ENCODE data around the gene TOP1.

DNA sequence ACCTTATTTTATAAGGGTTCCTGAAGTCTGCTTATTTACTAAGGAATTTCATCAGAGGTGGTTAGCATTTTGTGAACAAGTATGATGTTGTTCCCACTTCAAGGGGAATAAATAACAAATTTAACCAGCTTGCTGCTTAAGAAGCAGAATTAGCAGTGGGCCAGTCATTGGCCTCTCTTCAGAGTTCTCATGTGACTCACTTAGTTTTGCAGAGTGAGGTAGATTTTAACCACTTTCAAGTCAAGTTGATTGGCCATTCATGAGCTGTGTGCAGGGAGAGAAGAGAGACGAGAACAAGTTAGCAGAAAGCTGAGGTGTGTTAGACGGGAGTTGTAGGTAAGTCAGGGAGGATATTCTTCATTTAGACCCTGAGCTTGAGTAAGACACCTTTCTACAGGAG is 18.1 kb downstream of the TOP1 start:
- TF ChIP-seq, protein P1, sequence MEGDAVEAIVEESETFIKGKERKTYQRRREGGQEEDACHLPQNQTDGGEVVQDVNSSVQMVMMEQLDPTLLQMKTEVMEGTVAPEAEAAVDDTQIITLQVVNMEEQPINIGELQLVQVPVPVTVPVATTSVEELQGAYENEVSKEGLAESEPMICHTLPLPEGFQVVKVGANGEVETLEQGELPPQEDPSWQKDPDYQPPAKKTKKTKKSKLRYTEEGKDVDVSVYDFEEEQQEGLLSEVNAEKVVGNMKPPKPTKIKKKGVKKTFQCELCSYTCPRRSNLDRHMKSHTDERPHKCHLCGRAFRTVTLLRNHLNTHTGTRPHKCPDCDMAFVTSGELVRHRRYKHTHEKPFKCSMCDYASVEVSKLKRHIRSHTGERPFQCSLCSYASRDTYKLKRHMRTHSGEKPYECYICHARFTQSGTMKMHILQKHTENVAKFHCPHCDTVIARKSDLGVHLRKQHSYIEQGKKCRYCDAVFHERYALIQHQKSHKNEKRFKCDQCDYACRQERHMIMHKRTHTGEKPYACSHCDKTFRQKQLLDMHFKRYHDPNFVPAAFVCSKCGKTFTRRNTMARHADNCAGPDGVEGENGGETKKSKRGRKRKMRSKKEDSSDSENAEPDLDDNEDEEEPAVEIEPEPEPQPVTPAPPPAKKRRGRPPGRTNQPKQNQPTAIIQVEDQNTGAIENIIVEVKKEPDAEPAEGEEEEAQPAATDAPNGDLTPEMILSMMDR (conservative IDR thresholded peaks at IDR 0.05 in 1 of 2, IDR thresholded peaks at IDR 0.05 in 1 of 2; ENCODE audit: extremely low read depth in 1 of 2, insufficient read depth in 1 of 2, low read depth in 1 of 2, low read length in 2 of 2) = no peak
- TF ChIP-seq EZH2 (IDR thresholded peaks at IDR 0.05; ENCODE audit: borderline replicate concordance, low read length) = no peak
